ENCODE measurements around the gene MRPL38. TPM values are rescaled to one million over a fixed set of nuclear protein-coding genes. Genes with fewer than 3 reads are reported as not detected.

MRPL38 gene
- polyA plus RNA-seq, 1 of the 3 experiments (the other 2 are of a cell fraction): 93.9 TPM

DNA sequence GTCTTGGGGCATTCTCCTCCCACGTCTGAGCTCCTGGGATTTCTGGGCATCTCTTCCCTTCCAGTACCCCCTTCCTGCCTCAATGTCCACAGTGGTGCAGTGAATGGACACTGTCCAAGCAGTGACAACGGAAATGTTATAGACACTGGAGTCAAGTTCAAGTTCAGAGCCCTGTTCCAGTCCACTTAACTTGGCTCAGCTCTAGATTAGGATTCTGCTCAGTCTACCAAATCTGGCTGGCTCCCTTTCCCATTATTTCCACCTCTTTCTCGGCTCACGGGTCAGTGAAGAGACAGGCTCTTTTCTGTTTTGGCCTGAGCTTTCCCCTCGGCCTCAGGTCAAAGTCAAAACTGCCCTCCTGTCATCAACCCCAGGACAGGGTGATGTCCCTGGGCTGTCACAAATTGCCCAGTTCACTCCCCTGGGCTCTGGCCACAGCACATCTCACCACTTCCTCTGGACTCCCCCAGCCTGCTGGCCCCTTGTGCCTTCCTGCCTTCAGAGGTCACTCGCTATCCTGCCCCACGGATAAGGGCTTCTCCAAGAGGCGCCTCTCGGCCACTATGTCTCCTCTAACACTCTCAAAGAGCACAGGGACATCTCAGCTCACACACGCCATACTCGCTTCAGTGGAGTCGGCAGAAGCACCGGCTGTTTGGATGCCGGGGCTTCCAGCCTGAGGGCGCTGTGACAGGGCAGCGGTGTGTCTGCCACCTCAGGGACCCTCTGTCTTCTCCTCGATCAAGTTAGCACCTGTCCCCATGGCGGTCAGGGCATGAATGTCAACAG is 17.7 kb upstream of the MRPL38 start:
- POLR2A ChIA-PET: no interaction called here
- no peaks in the 10 kb centered on the region for H3K4me1 ChIP-seq (ENCODE audit: control insufficient read depth in 1 of 2, insufficient read depth in 2 of 2, low read depth in 1 of 2, low read length in 1 of 2)
- H3K27me3 ChIP-seq (ENCODE audit: insufficient read depth): no peaks in the 10 kb centered on the region
- H3K4me3 ChIP-seq (ENCODE audit: low read depth in 2 of 2, low read length in 1 of 2): no peak overlapping the region
- no peak overlapping the region for H3K9ac ChIP-seq
- DNase-seq: no peak
- no peaks in the 10 kb centered on the region for H3K9me3 ChIP-seq
- peaks cover 10 to 22% of the 10 kb centered on the region in 2 experiments for H3K36me3 ChIP-seq (replicated peaks in 1 of 2; ENCODE audit: control insufficient read depth in 1 of 2, insufficient read depth in 2 of 2, low read length in 1 of 2)
- H3K4me2 ChIP-seq: no peak overlapping the region
- no peak overlapping the region for H3K27ac ChIP-seq (ENCODE audit: low read depth in 2 of 2, low read length in 1 of 2)
- H3K9me2 ChIP-seq: no peaks in the 10 kb centered on the region
- CTCF ChIA-PET: interaction anchor here (0.9 to 3.0 kb wide), 7 partner anchors 8 to 96 kb away, joined by 3 to 22 read pairs (median 5); partner anchors contain the start of genes MRPL38 and TRIM47
- H4K20me1 ChIP-seq (ENCODE audit: insufficient read depth): no peaks in the 10 kb centered on the region
- no peaks in the 10 kb centered on the region for H3K79me2 ChIP-seq (ENCODE audit: insufficient read depth)
- 93% methylated on average over 18 of the region's 18 CpGs for WGBS (ENCODE audit: low lambda C conversion rate)
- H2AFZ ChIP-seq (ENCODE audit: low read depth): no peak overlapping the region
- H3F3A ChIP-seq (replicated peaks; ENCODE audit: insufficient read depth): no peaks in the 10 kb centered on the region
- no peak for TF ChIP-seq MEF2A (IDR thresholded peaks at IDR 0.05; ENCODE audit: borderline replicate concordance, low read depth)
- TF ChIP-seq, protein P1, sequence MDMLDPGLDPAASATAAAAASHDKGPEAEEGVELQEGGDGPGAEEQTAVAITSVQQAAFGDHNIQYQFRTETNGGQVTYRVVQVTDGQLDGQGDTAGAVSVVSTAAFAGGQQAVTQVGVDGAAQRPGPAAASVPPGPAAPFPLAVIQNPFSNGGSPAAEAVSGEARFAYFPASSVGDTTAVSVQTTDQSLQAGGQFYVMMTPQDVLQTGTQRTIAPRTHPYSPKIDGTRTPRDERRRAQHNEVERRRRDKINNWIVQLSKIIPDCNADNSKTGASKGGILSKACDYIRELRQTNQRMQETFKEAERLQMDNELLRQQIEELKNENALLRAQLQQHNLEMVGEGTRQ (IDR thresholded peaks at IDR 0.05; ENCODE audit: borderline replicate concordance, low read depth, low read length): no peak

DNA sequence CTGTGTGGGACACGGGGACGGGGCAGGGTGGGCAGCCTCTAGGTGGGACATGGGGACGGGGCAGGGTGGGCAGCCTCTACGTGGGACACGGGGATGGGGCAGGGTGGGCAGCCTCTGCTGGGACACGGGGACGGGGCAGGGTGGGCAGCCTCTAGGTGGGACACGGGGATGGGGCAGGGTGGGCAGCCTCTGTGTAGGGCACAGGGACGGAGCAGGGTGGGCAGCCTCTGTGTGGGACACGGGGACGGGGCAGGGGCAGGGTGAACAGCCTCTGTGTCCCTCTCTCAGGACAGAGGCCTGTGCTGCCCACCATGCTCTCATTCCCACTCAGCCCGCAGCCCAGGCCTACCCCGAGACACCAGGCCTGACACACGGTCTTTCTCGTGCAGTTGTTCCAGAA is 16.9 kb upstream of the MRPL38 start:
- no peak overlapping the region for H3K4me2 ChIP-seq
- H3K4me1 ChIP-seq (ENCODE audit: control insufficient read depth in 1 of 2, insufficient read depth in 2 of 2, low read depth in 1 of 2, low read length in 1 of 2): no peaks in the 10 kb centered on the region
- H3F3A ChIP-seq (replicated peaks; ENCODE audit: insufficient read depth): no peaks in the 10 kb centered on the region
- ChIA-PET CTCF (interaction anchor here (0.9 to 3.0 kb wide), 9 partner anchors 9 to 96 kb away, joined by 3 to 22 read pairs (median 5); partner anchors contain the start of genes MRPL38 and TRIM47), POLR2A (no interaction called here)
- TF ChIP-seq, protein P2, sequence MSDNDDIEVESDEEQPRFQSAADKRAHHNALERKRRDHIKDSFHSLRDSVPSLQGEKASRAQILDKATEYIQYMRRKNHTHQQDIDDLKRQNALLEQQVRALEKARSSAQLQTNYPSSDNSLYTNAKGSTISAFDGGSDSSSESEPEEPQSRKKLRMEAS (IDR thresholded peaks at IDR 0.05; ENCODE audit: low read depth): no peak
- TF ChIP-seq, protein P3, sequence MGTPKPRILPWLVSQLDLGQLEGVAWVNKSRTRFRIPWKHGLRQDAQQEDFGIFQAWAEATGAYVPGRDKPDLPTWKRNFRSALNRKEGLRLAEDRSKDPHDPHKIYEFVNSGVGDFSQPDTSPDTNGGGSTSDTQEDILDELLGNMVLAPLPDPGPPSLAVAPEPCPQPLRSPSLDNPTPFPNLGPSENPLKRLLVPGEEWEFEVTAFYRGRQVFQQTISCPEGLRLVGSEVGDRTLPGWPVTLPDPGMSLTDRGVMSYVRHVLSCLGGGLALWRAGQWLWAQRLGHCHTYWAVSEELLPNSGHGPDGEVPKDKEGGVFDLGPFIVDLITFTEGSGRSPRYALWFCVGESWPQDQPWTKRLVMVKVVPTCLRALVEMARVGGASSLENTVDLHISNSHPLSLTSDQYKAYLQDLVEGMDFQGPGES (IDR thresholded peaks at IDR 0.05; ENCODE audit: low read depth, low read length): no peak
- TF ChIP-seq GATA2 (CRISPR knock-in tag; IDR thresholded peaks at IDR 0.05) (no peak), GABPA (IDR thresholded peaks at IDR 0.05; ENCODE audit: low read depth) (no peak), NRF1 (IDR thresholded peaks at IDR 0.05; ENCODE audit: low read depth, low read length) (no peak), MEF2A (IDR thresholded peaks at IDR 0.05; ENCODE audit: borderline replicate concordance, low read depth) (no peak), SMC3 (IDR thresholded peaks at IDR 0.05; ENCODE audit: low read depth, low read length) (no peak), TCF12 (IDR thresholded peaks at IDR 0.05) (no peak), ELF1 (IDR thresholded peaks at IDR 0.05) (no peak), FOSL2 (IDR thresholded peaks at IDR 0.05; ENCODE audit: borderline replicate concordance, low read depth) (no peak)
- TF ChIP-seq, protein P4, sequence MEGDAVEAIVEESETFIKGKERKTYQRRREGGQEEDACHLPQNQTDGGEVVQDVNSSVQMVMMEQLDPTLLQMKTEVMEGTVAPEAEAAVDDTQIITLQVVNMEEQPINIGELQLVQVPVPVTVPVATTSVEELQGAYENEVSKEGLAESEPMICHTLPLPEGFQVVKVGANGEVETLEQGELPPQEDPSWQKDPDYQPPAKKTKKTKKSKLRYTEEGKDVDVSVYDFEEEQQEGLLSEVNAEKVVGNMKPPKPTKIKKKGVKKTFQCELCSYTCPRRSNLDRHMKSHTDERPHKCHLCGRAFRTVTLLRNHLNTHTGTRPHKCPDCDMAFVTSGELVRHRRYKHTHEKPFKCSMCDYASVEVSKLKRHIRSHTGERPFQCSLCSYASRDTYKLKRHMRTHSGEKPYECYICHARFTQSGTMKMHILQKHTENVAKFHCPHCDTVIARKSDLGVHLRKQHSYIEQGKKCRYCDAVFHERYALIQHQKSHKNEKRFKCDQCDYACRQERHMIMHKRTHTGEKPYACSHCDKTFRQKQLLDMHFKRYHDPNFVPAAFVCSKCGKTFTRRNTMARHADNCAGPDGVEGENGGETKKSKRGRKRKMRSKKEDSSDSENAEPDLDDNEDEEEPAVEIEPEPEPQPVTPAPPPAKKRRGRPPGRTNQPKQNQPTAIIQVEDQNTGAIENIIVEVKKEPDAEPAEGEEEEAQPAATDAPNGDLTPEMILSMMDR (IDR thresholded peaks at IDR 0.05): no peak
- H3K79me2 ChIP-seq (ENCODE audit: insufficient read depth): no peaks in the 10 kb centered on the region
- H3K4me3 ChIP-seq (ENCODE audit: low read depth in 2 of 2, low read length in 1 of 2): no peak overlapping the region
- no peak overlapping the region for H3K9ac ChIP-seq
- H3K9me2 ChIP-seq: no peaks in the 10 kb centered on the region
- no peaks in the 10 kb centered on the region for H4K20me1 ChIP-seq (ENCODE audit: insufficient read depth)
- no peak overlapping the region for H2AFZ ChIP-seq (ENCODE audit: low read depth)
- WGBS (ENCODE audit: low lambda C conversion rate): 92% methylated on average over 15 of the region's 15 CpGs
- no peak for DNase-seq
- no peaks in the 10 kb centered on the region for H3K27me3 ChIP-seq (ENCODE audit: insufficient read depth)
- peaks cover 6 to 22% of the 10 kb centered on the region in 2 experiments for H3K36me3 ChIP-seq (replicated peaks in 1 of 2; ENCODE audit: control insufficient read depth in 1 of 2, insufficient read depth in 2 of 2, low read length in 1 of 2)
- H3K27ac ChIP-seq (ENCODE audit: low read depth in 2 of 2, low read length in 1 of 2): no peak overlapping the region
- H3K9me3 ChIP-seq: no peaks in the 10 kb centered on the region
